Measurements from ENCODE around the gene ROR2. TPM values are rescaled to one million over a fixed set of nuclear protein-coding genes. Genes with fewer than 3 reads are reported as not detected.
"Not testable (repeated sequence)": the region's sequence is repeated elsewhere in the genome, so short reads cannot be mapped to it uniquely, and the experiment has no call there.

The ROR2 gene
- total RNA-seq, 2 donors from 2014 or later, result 0.11 TPM; not detected in 1

DNA sequence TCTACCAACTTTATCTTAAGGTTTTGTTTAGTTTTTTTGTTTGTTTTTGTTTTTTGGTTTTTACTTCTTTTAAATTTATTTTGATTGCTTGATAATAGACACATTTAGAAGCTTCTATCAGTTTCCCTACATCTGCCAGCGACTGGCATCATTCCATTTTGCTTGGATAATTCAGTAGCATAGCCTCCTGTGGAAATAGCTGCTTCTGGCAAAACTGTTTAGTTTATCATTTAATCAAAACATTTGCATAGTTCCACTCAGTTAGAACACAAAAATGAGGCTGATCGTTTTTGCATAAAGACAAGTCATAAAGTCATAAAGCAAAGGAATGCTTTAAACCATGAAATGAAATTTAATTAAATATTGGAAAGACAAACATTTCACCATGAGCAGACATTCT is 392.7 kb downstream of the ROR2 start:
- Mint-ChIP-seq H3K27me3 (peaks cover 25 to 32% of the 10 kb centered on the region in 2 donors), H3K4me1 (ENCODE audit: low read depth in 2 of 2) (peaks cover 0 to 3% of the 10 kb centered on the region in 2 donors), H3K27ac (no peak overlapping the region), H3K9me3 (no peaks in the 10 kb centered on the region), H3K4me3 (no peak overlapping the region), H3K36me3 (no peaks in the 10 kb centered on the region)
- DNase-seq (ENCODE audit: low spot score) (no peak), ATAC-seq (no peak)

DNA sequence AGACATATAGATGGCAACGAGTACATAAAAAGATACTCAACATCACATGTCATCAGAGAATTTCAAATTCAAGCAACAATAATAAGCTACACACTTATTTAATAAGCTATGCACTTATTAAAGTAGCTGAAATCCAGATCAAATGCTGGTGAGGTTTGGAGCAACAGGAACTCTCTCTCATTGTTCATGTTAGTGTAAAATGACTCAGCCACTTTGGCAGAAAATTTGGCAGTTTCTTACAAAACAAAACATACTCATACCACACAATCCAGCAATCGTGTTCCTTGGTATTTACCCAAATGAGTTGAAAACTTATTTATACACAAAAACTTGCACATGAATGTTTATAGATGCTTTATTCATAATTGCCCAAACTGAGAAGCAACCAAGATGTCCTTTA is 394.9 kb downstream of the ROR2 start:
- no peak for DNase-seq (ENCODE audit: low spot score)
- Mint-ChIP-seq H3K4me1 (ENCODE audit: low read depth in 2 of 2) (no peaks in the 10 kb centered on the region), H3K9me3 (no peaks in the 10 kb centered on the region), H3K27ac (no peak overlapping the region), H3K27me3 (peaks cover 18 to 19% of the 10 kb centered on the region in 2 donors), H3K4me3 (no peak overlapping the region), H3K36me3 (no peaks in the 10 kb centered on the region)
- ATAC-seq, result no peak

DNA sequence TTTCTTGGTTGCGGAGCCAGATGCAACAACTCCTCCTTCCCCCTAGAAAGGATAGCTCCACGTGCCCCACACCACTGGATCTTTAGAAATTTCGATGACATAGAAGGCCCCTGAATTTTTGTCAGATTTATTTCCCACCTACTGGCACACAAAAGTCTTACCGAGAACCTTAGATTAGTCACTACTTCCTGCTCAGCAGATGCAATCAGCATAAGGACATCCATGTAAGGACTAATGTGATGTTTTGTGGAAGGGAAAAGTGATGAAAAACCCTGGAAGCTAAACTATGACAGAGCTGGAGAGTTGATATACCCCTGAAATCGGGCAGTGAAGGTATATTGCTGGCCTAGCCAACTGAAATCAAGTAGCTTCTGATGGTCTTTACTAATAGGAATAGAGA is 400.9 kb downstream of the ROR2 start:
- Mint-ChIP-seq H3K36me3 (no peaks in the 10 kb centered on the region), H3K27me3 (peaks cover 0 to 6% of the 10 kb centered on the region in 2 donors), H3K4me3 (no peak overlapping the region), H3K4me1 (ENCODE audit: low read depth in 2 of 2) (no peaks in the 10 kb centered on the region), H3K27ac (no peak overlapping the region), H3K9me3 (no peaks in the 10 kb centered on the region)
- DNase-seq (ENCODE audit: low spot score) (no peak), ATAC-seq (no peak)

DNA sequence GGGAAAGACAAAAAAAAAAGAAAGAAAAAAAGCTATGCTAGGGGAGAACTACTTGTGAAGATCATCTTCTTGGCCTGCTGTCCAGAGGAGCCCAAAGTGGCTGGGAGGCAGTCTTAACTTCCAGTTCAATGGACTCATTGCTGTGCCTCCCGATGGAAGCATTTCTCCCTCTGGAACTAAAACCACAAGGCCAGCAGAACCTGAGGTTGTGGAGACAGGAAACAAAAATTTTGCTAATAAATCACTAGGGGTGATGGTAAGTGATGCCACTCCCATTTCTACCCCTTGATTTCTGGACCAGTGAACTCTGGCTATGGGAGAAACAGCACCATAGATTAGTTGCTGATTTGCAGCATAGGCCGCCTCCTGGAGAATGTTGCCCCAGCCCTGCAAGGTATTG is 402.9 kb downstream of the ROR2 start:
- H3K36me3 Mint-ChIP-seq, result no peaks in the 10 kb centered on the region
- H3K27me3 Mint-ChIP-seq, result peaks cover 6 to 7% of the 10 kb centered on the region in 2 donors
- no peaks in the 10 kb centered on the region for H3K9me3 Mint-ChIP-seq
- H3K4me1 Mint-ChIP-seq (ENCODE audit: low read depth in 2 of 2), result no peaks in the 10 kb centered on the region
- no peak for DNase-seq (ENCODE audit: low spot score)
- H3K27ac Mint-ChIP-seq, result no peak overlapping the region
- no peak for ATAC-seq
- H3K4me3 Mint-ChIP-seq, result no peak overlapping the region

DNA sequence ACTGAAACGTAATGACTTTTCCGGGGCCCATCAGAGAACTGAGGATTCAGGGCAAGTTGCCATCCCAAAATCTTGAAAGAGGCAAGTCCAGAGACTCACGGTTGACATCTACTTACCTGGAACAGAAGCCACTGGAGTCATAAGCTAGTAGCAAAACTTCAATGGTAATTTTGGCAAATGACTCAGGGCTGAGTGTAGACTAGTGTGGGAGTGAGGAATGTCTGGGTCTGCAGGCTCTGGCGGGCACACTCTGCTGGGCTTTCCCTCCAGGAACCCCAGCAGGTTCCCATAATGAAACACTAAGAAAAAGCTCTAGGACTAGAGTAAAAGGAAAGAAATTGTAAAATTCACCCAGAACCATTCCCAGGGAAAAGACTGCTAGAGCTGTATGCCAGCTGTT is 403.5 kb downstream of the ROR2 start:
- H3K27me3 Mint-ChIP-seq, result peaks cover 6 to 7% of the 10 kb centered on the region in 2 donors
- no peak overlapping the region for H3K27ac Mint-ChIP-seq
- no peaks in the 10 kb centered on the region for H3K9me3 Mint-ChIP-seq
- no peaks in the 10 kb centered on the region for H3K36me3 Mint-ChIP-seq
- no peak for ATAC-seq
- H3K4me3 Mint-ChIP-seq, result no peak overlapping the region
- H3K4me1 Mint-ChIP-seq (ENCODE audit: low read depth in 2 of 2), result no peaks in the 10 kb centered on the region
- DNase-seq (ENCODE audit: low spot score), result no peak

DNA sequence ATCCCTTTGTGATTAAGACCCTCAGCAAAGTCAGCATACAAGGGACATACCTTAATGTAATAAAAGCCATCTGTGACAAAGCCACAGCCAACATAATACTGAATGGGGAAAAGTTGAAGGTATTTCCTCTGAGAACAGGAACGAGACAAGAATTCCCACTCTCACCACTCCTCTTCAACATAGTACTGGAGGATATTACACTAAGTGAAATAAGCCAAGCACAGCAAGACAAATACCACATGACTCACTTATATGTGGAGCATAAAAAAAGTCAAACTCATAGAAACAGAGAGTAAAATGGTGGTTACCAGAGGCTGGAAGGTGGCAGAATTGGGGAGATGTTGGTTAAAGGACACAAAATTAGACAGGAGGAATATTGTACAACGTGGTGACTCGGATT is 408.3 kb downstream of the ROR2 start:
- peaks cover 9 to 12% of the 10 kb centered on the region in 2 donors for H3K4me1 Mint-ChIP-seq (ENCODE audit: low read depth in 2 of 2)
- no peak overlapping the region for H3K27ac Mint-ChIP-seq
- no peak for ATAC-seq

DNA sequence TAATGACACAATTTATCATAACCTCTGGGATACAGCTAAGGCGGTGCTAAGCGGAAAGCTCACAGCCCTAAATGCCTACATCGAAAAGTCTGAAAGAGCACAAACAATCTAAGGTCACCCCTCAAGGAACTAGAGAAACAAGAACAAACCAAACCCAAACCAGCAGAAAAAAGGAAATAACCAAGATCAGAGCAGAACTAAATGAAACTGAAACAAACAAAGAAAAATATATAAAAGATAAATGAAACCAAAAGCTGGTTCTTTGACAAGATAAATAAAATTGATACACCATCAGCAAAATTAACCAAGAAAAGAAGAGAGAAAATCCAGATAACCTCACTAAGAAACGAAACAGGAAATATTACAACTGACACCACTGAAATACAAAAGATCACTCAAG is 409.5 kb downstream of the ROR2 start:
- not testable (repeated sequence) for H3K4me3 Mint-ChIP-seq

More for the DNA sequence above, 408.3 kb downstream of the ROR2 start:
- no peaks in the 10 kb centered on the region for H3K36me3 Mint-ChIP-seq
- DNase-seq (ENCODE audit: low spot score), result no peak
- H3K9me3 Mint-ChIP-seq, result no peaks in the 10 kb centered on the region
- no peak overlapping the region for H3K4me3 Mint-ChIP-seq
- H3K27me3 Mint-ChIP-seq, result peaks cover 0 to 9% of the 10 kb centered on the region in 2 donors

DNA sequence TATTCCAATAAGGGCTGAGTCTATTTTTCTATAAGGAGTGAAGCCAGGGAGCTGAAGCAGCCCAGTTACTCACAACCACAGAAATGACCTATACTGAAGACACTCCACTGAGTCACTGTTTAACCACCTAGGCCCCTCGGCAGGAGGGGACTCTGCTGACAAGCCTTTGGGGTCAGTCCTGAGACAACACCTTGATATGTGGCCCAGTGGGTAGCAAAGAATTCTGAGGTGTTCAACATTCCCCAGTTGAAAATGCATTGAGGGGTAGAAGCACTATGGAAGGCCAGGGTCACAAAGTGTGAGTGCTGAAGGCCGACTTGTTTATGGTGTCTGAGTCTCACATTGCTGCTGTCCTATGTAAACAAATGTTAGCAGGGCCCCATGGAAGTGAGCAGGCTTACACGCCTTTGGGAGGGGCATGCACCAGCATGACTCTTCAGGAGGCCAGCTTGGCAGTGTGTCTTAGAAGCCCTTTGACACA is 413.8 kb downstream of the ROR2 start:
- H3K4me3 Mint-ChIP-seq, result no peak overlapping the region
- no peaks in the 10 kb centered on the region for H3K36me3 Mint-ChIP-seq
- peaks cover 5 to 20% of the 10 kb centered on the region in 2 donors for H3K27me3 Mint-ChIP-seq
- H3K4me1 Mint-ChIP-seq (ENCODE audit: low read depth in 2 of 2), result peaks cover 9 to 12% of the 10 kb centered on the region in 2 donors
- ATAC-seq, result peak in 1 of 2 donors; percentile 17
- H3K9me3 Mint-ChIP-seq, result no peaks in the 10 kb centered on the region
- H3K27ac Mint-ChIP-seq, result no peak overlapping the region
- DNase-seq (ENCODE audit: low spot score), result no peak

More for the DNA sequence above, 409.5 kb downstream of the ROR2 start:
- H3K36me3 Mint-ChIP-seq; ATAC-seq; DNase-seq (ENCODE audit: low spot score); H3K9me3 Mint-ChIP-seq; H3K27me3 Mint-ChIP-seq: not testable (repeated sequence)
- Mint-ChIP-seq H3K27ac (peak overlapping the region in 1 of 2 donors; percentile 16), H3K4me1 (ENCODE audit: low read depth in 2 of 2) (peaks cover 9 to 12% of the 10 kb centered on the region in 2 donors)

DNA sequence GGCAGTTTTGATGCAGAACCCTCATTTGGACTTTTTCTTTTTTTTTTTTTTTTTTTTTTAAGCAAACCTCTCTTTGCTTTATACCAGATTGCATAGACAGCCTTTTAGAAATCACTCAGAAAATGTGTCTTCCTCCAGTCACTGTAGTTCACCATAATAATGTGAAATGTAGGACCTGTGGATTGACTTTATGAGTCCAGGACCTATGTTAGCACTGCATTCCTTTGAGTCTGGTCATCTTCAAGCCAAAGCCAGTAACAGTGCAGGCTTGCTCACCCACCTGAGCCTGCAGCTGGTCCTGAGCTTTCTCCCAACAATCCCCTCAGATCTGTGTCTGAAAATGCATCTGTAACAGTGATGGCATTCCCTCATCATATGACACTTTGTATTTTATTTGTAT is 415.7 kb downstream of the ROR2 start:
- Mint-ChIP-seq H3K27me3 (peaks cover 12 to 27% of the 10 kb centered on the region in 2 donors), H3K27ac (no peak overlapping the region), H3K36me3 (no peaks in the 10 kb centered on the region), H3K4me3 (no peak overlapping the region), H3K4me1 (ENCODE audit: low read depth in 2 of 2) (no peaks in the 10 kb centered on the region), H3K9me3 (no peaks in the 10 kb centered on the region)
- ATAC-seq, result no peak
- DNase-seq (ENCODE audit: low spot score), result no peak

DNA sequence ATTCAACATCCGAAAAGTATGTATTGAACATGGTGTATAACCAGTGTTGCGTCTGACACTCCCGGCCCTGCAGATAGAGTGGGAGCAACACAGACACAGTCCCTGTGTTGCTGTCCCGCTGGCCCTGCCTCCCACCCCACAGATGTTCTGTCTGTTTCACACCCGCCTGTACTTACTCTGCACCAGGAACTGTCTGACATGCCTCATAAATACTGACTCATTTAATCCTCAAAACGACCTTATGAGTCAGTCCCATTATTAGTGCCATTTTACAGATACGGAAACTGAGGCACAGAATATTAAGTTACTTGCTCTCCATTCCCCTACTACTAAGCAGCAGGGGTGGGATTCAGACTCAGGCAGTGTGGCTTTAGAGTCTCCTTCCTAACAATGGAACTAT is 416.6 kb downstream of the ROR2 start:
- H3K4me3 Mint-ChIP-seq, result no peak overlapping the region
- no peaks in the 10 kb centered on the region for H3K4me1 Mint-ChIP-seq (ENCODE audit: low read depth in 2 of 2)
- no peak overlapping the region for H3K27ac Mint-ChIP-seq
- no peaks in the 10 kb centered on the region for H3K36me3 Mint-ChIP-seq
- no peaks in the 10 kb centered on the region for H3K9me3 Mint-ChIP-seq
- no peak for DNase-seq (ENCODE audit: low spot score)
- H3K27me3 Mint-ChIP-seq, result peaks cover 12 to 29% of the 10 kb centered on the region in 2 donors
- ATAC-seq, result no peak

DNA sequence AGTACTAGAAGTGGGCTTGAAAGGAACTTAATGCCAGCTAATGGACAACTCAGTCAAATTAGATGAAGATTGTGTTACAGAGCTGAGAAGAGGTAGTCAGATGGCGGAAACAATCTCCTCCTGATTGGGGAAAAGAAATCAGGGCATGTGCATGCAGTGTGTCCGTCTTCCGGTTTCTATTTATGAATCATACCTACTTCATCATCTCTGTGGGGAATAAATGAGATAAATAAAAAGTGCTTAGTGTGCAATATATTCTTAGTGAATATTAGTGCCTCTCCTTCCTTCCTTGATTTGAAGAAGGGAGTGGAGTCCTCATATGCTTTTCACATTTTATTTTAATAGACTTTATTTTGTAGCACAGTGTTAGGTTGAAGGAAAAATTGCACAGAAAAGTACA is 417.7 kb downstream of the ROR2 start:
- ATAC-seq, result no peak
- H3K27ac Mint-ChIP-seq, result no peak overlapping the region
- no peaks in the 10 kb centered on the region for H3K9me3 Mint-ChIP-seq
- H3K27me3 Mint-ChIP-seq, result peaks cover 18 to 40% of the 10 kb centered on the region in 2 donors
- no peaks in the 10 kb centered on the region for H3K4me1 Mint-ChIP-seq (ENCODE audit: low read depth in 2 of 2)
- no peaks in the 10 kb centered on the region for H3K36me3 Mint-ChIP-seq
- DNase-seq (ENCODE audit: low spot score), result no peak
- H3K4me3 Mint-ChIP-seq, result no peak overlapping the region

DNA sequence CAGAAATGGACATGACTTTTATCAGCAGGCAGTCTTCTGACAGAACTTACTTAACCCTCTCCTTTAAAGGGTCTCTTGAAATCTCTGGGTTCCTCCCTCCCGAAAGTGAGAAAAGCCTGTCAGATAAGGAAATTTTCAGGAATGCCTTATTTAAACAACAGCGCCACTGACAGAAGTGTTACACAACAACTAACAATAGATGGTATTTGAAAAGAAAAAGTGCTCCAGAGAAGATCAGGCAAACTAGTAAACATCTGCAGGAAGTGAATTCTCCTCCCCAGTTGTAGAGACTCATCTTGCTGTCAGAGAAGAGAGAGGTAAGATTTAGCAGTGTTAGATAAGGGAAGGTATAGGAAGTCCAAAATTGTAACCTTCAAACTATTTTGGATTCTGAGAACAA is 419.2 kb downstream of the ROR2 start:
- Mint-ChIP-seq H3K4me3 (no peak overlapping the region), H3K27ac (no peak overlapping the region), H3K9me3 (no peaks in the 10 kb centered on the region), H3K27me3 (peaks cover 21 to 49% of the 10 kb centered on the region in 2 donors), H3K36me3 (no peaks in the 10 kb centered on the region), H3K4me1 (ENCODE audit: low read depth in 2 of 2) (no peaks in the 10 kb centered on the region)
- DNase-seq (ENCODE audit: low spot score) (no peak), ATAC-seq (no peak)

DNA sequence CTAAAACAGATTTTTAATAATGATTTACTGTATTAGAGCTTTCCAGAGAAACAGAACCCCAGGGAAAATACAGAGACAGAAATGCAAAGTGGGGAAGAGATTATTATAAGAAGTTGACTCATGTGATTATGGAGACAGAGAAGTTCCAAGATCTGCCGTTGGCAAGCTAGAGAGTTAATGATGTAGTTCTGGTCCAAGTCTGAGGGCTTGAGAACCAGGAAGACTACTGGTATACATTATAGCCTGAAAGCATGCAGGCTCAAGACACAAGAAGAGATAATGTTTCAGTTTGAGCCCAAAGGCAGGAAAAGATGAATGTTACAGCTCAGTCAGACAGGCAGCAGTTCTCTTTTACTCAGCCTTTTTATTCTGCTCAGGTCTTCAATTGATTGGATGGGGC is 427.5 kb downstream of the ROR2 start:
- no peaks in the 10 kb centered on the region for H3K9me3 Mint-ChIP-seq
- H3K4me1 Mint-ChIP-seq (ENCODE audit: low read depth in 2 of 2), result peaks cover 0 to 3% of the 10 kb centered on the region in 2 donors
- ATAC-seq (no peak), DNase-seq (ENCODE audit: low spot score) (no peak)
- no peak overlapping the region for H3K4me3 Mint-ChIP-seq
- H3K36me3 Mint-ChIP-seq, result no peaks in the 10 kb centered on the region
- H3K27me3 Mint-ChIP-seq, result peaks cover 28 to 50% of the 10 kb centered on the region in 2 donors
- no peak overlapping the region for H3K27ac Mint-ChIP-seq

DNA sequence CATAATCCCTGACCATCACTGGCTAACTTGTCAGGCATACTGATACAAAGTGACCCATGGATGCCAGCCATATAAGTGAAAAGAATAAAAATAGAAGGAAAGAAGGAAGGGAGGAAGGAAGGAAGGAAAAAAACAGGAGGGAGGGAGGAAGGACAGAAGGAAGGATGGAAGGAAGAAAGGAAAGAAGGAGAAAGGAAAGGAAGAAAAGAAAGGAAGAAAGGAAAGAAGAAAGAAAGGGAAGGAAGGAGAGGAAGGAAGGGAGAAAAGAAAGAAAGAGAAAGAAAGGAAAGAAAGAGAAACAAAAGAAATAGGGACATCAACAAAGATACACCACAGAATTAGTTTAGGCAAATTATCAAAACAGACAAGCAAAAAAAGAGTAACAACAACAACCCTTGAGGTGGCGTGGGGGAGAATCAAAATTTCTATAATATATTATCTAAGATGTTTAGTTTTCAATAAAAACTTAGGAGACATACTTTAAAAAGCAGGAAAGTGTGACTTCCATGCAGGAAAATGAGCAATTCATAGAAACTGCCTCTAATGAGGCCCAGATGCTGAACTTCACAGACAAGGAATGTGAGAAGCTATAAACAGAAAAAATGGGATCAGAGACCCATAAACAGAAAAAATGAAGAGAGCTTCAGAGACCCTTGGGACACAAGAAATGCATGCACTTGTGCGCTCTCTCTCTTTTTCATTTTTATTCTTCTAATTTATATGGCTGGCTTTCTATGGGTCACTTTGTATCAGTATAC is 430.3 kb downstream of the ROR2 start:
- H3K27ac Mint-ChIP-seq, result no peak overlapping the region

More for the DNA sequence above, 430.3 kb downstream of the ROR2 start:
- no peak overlapping the region for H3K4me3 Mint-ChIP-seq
- no peaks in the 10 kb centered on the region for H3K36me3 Mint-ChIP-seq
- no peaks in the 10 kb centered on the region for H3K9me3 Mint-ChIP-seq
- H3K4me1 Mint-ChIP-seq (ENCODE audit: low read depth in 2 of 2), result peaks cover 3 to 12% of the 10 kb centered on the region in 2 donors
- H3K27me3 Mint-ChIP-seq, result peaks cover 18 to 38% of the 10 kb centered on the region in 2 donors
- ATAC-seq, result no peak
- no peak for DNase-seq (ENCODE audit: low spot score)

Data from natural killer cell treated with Interleukin-12 subunit alpha and Interleukin-12 subunit beta and Interleukin-15 and Interleukin-18, amount 100 ng/mL, for 72 hours (primary cell).